Measurements from ENCODE around the gene BRME1.

The BRME1 gene

DNA sequence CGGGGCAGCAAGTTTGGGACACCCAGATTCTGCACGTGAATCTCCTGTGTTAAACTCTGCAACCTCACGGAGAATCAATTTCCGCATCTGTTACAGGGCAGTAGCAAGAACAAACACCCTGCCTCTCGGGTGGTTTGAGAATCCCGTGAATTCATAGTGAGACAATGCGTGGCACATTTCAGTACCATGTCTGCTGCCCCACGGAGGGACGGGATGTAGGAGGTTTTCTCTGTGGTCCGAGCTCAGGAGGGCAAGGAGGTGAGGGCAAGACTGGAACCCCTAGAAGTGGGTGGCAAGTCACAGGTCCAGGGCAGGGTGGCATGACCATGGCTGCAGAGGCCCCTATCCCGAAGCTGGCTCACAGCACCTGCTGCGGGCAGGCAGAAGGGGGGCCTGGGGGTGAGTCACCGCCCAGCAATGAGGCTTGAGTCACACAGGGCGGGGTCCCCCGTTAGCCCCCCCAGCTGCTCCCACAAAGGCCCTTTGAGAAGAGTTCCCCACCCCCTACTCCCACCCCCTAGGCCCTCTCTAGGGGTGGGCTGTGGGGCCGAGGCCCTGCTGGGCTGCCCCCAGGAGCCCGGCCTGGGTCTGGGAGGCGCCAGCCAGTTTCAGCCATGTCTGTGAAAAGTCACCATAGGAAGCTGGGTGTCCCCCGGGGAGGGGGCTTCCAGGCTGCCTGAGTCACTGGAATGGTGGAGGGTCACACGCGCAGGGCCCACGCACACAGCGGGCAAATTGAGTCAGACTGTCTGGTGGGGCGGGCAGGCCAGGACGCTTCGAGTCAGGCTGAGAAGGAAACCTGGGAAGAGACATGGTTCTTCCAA, 54.8 kb downstream of the BRME1 start:
- H3K27ac ChIP-seq, result no peak overlapping the region
- TF ChIP-seq CTCF (conservative IDR thresholded peaks at IDR 0.05), result no peak

DNA sequence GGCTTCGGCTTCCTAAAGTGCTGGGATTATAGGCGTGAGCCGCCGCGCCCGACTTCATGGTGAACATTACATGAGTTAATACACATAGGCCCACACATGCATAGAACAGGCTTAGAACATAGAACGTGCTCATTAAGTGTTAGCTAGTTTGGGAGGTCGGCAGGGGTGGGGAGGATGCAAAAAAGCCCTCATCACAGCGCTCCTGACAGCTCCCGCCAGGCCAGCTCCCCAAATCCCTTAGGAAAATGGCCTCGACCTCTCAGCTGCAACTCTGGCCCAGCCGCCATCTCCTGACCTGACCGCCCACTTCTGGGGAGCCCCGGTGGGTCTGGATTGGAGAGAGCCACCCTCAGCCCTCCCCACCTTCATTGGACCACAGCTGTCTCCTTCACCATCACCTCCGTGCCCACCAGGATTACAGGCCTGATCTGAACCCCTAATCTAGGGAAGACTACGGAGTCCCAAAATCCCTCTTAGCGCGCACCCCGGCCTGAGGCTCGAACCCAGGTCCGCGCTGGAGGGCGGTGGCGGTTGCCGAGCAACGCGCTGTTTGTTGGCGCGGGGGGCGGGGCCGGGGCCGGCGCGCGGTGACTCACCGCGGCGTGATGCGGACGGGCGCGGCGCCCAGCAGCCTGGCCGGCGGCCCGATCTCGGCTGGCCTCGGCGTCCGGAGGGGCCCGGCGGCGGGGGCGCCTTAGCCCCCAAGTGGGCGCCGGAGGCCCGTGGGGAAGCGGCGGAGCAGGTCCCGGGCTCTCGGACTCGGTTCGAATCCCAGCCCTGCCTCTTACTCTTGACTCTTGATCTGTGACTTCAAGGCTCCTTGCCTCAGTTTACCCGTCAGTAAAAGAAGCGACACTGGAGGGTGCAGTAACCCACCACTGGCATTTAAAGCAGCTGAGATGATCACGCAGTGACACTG, 55.7 kb downstream of the BRME1 start:
- no peak overlapping the region for H3K27ac ChIP-seq
- no peak for TF ChIP-seq CTCF (conservative IDR thresholded peaks at IDR 0.05)

DNA sequence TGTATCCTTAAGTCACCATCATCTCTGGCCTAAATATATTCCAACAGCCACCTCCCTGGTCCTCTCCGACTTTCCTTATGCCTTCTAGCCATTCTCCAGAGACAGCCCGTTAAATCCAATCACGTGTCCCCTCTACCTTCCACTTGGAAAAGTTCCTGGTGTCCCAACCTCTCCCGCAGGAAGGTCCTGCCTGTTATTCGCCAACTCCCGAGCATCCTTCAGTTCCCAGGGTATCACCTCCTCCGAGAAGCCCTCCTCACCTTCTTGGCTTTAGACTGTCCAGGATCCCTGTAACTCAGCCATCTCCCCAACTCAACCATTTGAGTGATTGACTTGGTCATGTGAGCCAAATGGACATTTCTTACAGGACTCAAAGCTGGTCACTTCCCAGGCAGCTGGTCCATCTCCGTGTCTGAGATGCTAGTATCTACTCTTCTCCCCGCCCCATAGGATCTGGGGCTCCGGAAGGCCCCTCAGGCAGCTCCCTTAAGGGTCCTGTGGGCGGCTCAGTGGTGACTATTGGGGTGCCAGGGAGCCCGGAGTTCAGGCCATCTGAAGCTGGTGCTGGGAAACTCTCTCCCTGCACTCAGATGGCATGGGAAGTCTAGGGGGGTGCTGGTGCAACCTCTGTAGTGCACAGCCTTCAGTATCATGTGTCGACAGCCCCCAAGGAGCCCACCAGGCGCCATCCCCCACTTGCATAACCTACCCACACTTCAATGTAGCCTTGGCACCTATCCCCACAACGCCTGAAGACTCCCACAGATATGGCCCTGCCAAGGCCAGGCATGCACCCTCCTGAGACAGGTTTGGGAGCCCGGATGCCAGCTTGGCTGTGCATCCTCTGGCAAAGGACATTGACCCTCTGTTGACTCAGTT, 56.9 kb downstream of the BRME1 start:
- no peak for TF ChIP-seq CTCF (conservative IDR thresholded peaks at IDR 0.05)
- H3K27ac ChIP-seq, result no peak overlapping the region

GRCh38 chr19:13848340-13848677, 57.6 kb downstream of the BRME1 start:
- no peak overlapping the region for H3K27ac ChIP-seq
- no peak for TF ChIP-seq CTCF (conservative IDR thresholded peaks at IDR 0.05)

GRCh38 chr19:13847407-13848339, 58.2 kb downstream of the BRME1 start:
- no peak for TF ChIP-seq CTCF (conservative IDR thresholded peaks at IDR 0.05)
- peak overlapping the region; percentile 54; the same call in 1 of the 2 replicates for H3K27ac ChIP-seq

DNA sequence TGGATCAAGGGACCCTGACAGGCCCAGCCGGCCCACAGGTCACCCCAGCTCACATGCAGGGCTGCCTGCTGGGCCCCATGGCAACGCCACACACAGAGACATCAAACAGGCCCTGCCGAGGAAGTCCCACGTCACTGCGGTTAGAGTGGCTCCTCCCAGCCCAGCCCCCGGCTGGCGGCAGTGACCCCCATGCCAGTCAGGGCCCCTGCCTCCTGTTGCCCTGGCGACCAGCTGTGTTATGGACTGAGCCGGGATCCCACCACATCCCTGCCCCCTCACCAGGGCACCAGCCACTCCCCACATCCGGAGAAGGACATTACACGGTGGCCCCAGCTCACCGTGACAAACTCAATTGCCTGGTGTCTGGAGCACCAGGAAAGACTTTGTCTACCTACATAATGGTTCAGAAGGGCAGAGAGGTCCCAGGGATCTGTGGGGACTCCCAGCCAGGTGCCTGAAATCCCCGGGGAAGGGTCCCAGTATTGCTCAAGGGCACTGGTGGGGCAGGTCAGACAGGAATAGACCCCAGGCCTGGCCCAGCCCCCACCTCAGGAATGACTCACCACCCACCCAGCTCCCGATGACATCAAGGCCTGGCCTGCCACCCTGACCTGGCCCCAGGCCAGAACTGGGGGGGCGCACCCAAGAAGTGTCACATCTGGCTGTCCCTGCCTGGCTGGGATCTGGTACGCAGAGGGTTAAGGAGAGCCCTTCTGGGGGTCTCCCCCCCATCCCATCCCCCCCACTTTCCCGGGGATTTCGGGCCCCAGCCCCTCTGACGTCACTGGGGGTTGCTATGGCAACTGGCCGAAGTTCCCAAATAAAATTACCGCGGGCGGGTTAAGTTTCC, 59.1 kb downstream of the BRME1 start:
- no peak for TF ChIP-seq CTCF (conservative IDR thresholded peaks at IDR 0.05)
- peak overlapping the region; percentile 54; the same call in 1 of the 2 replicates for H3K27ac ChIP-seq
